ENCODE measurements around the gene ADD1.

Gene ADD1

DNA sequence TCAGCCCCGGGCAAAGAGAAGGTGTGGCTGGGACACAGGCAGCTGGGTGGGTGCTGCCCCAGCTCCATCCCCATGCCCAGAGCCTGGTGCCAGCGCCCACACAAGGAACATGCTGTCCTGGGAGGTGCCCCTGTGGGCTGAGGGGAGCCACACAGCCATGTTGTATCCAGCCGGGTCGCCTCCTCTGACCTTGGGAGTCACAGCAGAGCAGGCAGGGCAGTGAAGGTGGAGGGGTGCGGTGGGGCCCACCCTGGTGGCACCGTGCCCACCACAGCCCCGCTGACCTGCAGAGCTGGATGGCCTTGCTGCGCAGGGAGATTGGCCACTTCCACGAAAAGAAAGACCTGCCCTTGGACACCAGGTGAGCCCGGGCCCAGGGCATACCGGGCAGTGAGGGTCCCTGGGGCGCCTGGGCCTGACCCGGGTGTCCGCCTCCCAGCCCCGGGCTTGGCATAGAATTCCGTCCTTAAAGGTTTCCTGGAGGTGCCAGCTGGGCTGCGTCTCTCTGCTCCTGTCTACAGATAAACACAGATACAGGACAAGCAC lies 18.7 kb upstream of the ADD1 start:
- no peak overlapping the region for H3K4me3 ChIP-seq (ENCODE audit: low read depth, low read length)
- no peaks in the 10 kb centered on the region for H3K27me3 ChIP-seq (ENCODE audit: insufficient read depth, low read depth, severe bottlenecking)
- no peak overlapping the region for H3K27ac ChIP-seq
- TF ChIP-seq, protein P1, sequence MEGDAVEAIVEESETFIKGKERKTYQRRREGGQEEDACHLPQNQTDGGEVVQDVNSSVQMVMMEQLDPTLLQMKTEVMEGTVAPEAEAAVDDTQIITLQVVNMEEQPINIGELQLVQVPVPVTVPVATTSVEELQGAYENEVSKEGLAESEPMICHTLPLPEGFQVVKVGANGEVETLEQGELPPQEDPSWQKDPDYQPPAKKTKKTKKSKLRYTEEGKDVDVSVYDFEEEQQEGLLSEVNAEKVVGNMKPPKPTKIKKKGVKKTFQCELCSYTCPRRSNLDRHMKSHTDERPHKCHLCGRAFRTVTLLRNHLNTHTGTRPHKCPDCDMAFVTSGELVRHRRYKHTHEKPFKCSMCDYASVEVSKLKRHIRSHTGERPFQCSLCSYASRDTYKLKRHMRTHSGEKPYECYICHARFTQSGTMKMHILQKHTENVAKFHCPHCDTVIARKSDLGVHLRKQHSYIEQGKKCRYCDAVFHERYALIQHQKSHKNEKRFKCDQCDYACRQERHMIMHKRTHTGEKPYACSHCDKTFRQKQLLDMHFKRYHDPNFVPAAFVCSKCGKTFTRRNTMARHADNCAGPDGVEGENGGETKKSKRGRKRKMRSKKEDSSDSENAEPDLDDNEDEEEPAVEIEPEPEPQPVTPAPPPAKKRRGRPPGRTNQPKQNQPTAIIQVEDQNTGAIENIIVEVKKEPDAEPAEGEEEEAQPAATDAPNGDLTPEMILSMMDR (IDR thresholded peaks at IDR 0.05; ENCODE audit: low read depth, low read length), result no peak
- peaks cover 86% of the 10 kb centered on the region for H3K36me3 ChIP-seq
- no peak for DNase-seq
- H3K9me3 ChIP-seq (ENCODE audit: severe bottlenecking), result no peaks in the 10 kb centered on the region

DNA sequence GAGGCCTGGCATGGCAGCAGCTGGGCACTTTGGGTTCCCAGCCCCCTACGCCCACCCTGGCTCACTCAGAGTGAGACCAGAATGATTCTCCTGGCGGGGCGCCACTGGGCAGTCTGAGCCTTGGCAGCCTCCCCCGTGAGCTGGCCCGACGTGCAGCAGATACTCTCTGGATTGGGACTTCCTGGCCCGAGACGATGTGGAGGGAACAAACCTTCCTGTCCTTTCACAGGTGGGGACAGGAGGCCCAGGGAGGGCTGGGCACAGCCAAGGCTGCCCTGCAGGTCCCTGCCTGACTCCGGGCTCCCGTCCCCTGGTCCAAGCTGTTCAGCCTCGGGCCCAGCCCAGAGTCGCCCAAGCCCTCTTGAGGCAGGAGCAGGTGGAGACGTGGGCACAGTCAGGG lies 17.9 kb upstream of the ADD1 start:
- Histone ChIP-seq H3K27me3 (ENCODE audit: insufficient read depth, low read depth, severe bottlenecking) (no peaks in the 10 kb centered on the region), H3K27ac (no peak overlapping the region), H3K9me3 (ENCODE audit: severe bottlenecking) (no peaks in the 10 kb centered on the region), H3K4me3 (ENCODE audit: low read depth, low read length) (no peak overlapping the region), H3K36me3 (peaks cover 85% of the 10 kb centered on the region)
- TF ChIP-seq, protein P1 (IDR thresholded peaks at IDR 0.05; ENCODE audit: low read depth, low read length), result no peak
- no peak for DNase-seq

DNA sequence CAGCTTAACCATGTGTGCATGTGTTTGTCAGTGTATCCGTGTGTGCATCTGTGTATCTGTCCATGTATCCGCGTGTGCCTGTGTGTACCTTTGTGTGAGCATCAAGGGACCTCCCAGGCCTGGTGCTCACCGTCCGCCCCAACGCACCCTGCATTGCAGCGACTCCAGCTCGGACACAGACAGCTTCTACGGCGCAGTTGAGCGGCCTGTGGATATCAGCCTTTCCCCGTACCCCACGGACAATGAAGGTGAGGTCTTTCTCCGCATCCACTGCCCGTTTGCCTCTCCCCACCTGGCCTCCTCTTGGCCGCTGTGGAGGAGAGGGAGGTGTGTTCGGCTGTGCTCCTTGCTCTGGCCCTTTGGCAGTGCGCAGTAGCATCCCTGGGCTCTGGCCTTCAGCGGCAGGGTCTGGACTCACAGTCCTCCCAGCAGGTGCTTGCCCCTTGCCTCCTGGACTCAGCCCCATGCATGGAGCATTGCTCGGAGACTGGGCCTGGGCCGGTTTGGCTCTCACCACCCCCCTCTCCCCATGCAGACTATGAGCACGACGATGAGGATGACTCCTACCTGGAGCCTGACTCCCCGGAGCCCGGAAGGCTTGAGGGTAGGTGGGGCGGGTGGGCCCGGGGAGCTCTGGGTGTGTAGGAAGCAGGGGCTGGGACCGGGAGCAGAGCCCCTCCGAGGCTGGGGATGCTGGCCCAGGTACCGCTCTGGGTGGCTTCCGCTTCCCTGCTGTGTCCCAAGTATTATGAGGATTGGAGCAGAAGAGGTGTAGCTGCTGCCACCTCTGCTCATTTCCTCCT lies 16.4 kb upstream of the ADD1 start:
- H3K27ac ChIP-seq, result no peak overlapping the region
- TF ChIP-seq, protein P1 (IDR thresholded peaks at IDR 0.05; ENCODE audit: low read depth, low read length), result no peak
- no peaks in the 10 kb centered on the region for H3K27me3 ChIP-seq (ENCODE audit: insufficient read depth, low read depth, severe bottlenecking)
- DNase-seq, result no peak
- peaks cover 86% of the 10 kb centered on the region for H3K36me3 ChIP-seq
- H3K9me3 ChIP-seq (ENCODE audit: severe bottlenecking), result no peaks in the 10 kb centered on the region
- H3K4me3 ChIP-seq (ENCODE audit: low read depth, low read length), result no peak overlapping the region

DNA sequence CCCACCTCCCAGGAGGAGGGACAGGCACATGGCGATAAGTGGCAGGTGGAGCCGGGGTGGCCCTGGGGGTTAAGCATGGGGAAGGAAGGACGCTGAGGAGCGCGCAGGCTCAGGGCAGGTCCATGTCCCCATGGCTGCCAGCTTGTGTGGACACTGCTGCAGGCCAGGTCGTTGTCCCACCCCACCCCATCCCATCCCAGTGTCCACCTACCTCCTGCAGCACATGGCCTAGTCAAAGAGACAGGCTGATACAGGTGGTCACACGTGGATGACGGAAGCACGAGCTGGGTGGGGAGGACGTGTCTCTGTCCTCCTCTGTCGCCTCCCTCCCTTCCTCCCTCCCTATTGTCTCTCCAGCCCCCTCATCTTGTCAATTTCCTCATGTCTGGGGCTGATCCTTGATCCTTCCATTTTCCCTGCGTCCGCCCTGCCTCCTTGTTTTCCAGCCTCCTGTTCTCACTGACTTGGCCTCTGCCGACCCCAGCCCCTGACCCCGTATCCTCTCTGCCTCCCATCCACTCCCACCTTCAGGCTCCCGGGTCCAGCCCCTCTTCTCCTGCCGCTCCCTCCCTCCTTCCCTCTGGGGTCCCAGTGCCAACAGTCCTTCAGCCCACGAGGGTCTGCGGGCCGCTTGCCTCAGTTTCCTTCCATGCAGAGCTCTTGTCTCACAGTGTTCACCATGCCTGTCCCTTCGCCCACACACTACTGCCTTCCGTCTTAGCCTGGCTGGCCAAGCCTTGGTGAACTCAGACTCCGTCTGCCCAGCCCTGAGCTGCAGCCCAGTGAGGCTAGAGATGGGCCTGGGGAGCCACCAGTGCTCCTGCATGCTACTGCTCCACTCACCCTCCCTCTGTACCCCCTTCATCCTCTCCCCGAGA lies 15.5 kb upstream of the ADD1 start:
- Histone ChIP-seq H3K9me3 (ENCODE audit: severe bottlenecking) (no peaks in the 10 kb centered on the region), H3K36me3 (peaks cover 83% of the 10 kb centered on the region), H3K27me3 (ENCODE audit: insufficient read depth, low read depth, severe bottlenecking) (no peaks in the 10 kb centered on the region), H3K27ac (no peak overlapping the region), H3K4me3 (ENCODE audit: low read depth, low read length) (no peak overlapping the region)
- no peak for DNase-seq
- TF ChIP-seq, protein P1 (IDR thresholded peaks at IDR 0.05; ENCODE audit: low read depth, low read length), result no peak

GRCh38 chr4:2828758-2829181 lies 14.9 kb upstream of the ADD1 start:
- DNase-seq, result no peak
- Histone ChIP-seq H3K27me3 (ENCODE audit: insufficient read depth, low read depth, severe bottlenecking) (no peaks in the 10 kb centered on the region), H3K36me3 (peaks cover 83% of the 10 kb centered on the region), H3K4me3 (ENCODE audit: low read depth, low read length) (no peak overlapping the region), H3K27ac (no peak overlapping the region), H3K9me3 (ENCODE audit: severe bottlenecking) (no peaks in the 10 kb centered on the region)
- TF ChIP-seq, protein P1 (IDR thresholded peaks at IDR 0.05; ENCODE audit: low read depth, low read length), result no peak
